ENCODE measurements around the gene DOCK2.

The DOCK2 gene

GRCh38 chr5:169860585-169860984, 223.5 kb downstream of the DOCK2 start:
- no peaks in the 10 kb centered on the region for H3K4me1 ChIP-seq (ENCODE audit: insufficient read depth, low read length)
- H4K20me1 ChIP-seq (ENCODE audit: insufficient read depth, low read length), result peaks cover 3% of the 10 kb centered on the region; the same call in 1 of the 2 replicates
- TF ChIP-seq, protein P1, sequence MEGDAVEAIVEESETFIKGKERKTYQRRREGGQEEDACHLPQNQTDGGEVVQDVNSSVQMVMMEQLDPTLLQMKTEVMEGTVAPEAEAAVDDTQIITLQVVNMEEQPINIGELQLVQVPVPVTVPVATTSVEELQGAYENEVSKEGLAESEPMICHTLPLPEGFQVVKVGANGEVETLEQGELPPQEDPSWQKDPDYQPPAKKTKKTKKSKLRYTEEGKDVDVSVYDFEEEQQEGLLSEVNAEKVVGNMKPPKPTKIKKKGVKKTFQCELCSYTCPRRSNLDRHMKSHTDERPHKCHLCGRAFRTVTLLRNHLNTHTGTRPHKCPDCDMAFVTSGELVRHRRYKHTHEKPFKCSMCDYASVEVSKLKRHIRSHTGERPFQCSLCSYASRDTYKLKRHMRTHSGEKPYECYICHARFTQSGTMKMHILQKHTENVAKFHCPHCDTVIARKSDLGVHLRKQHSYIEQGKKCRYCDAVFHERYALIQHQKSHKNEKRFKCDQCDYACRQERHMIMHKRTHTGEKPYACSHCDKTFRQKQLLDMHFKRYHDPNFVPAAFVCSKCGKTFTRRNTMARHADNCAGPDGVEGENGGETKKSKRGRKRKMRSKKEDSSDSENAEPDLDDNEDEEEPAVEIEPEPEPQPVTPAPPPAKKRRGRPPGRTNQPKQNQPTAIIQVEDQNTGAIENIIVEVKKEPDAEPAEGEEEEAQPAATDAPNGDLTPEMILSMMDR (IDR thresholded peaks at IDR 0.05; ENCODE audit: borderline replicate concordance, extremely low read depth, low read length, poor library complexity, severe bottlenecking), result no peak
- TF ChIP-seq EZH2 (IDR thresholded peaks at IDR 0.05; ENCODE audit: borderline replicate concordance, low read depth, low read length, severe bottlenecking), result no peak
- no peak overlapping the region for H3K9ac ChIP-seq (ENCODE audit: low read depth, low read length)
- H3K4me2 ChIP-seq (ENCODE audit: insufficient read depth, low read length), result no peak overlapping the region
- no peaks in the 10 kb centered on the region for H3K27me3 ChIP-seq (ENCODE audit: insufficient read depth, low read length, poor library complexity)
- DNase-seq (no peak), ATAC-seq (ENCODE audit: insufficient read depth, low read depth) (no peak)
- H3K4me3 ChIP-seq (ENCODE audit: low read depth in 1 of 2, low read length in 2 of 2), result no peak overlapping the region
- peaks cover 33% of the 10 kb centered on the region; the same call in 1 of the 2 replicates for H3K36me3 ChIP-seq (ENCODE audit: insufficient read depth, low read length)
- H3K9me3 ChIP-seq (ENCODE audit: insufficient read depth, low read length, severe bottlenecking), result no peaks in the 10 kb centered on the region
- no peak overlapping the region for H2AFZ ChIP-seq (ENCODE audit: low read depth, low read length)
- H3K79me2 ChIP-seq (ENCODE audit: insufficient read depth, low read length), result peaks cover 2% of the 10 kb centered on the region; the same call in 1 of the 2 replicates
- no peak overlapping the region for H3K27ac ChIP-seq (ENCODE audit: low read length)

DNA sequence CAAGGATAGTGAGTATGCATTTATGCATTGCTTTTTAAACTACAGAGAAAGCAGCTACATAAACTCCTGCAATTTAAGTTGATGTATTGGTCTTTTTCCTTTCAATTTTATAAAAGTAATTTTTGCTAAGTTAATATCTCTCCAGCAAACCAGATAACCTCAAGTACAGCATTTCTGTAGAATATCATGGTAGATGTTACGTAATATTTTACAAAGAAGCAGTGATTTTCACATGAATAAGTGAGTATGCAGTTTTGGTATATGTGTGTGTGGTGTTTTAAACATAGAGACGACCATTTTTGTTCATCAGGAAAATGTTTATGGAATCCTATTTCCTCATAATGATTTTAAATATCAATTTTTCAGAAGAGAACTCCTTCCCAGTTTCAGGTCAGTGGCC, 224.4 kb downstream of the DOCK2 start:
- H3K27ac ChIP-seq (ENCODE audit: low read length), result no peak overlapping the region
- H2AFZ ChIP-seq (ENCODE audit: low read depth, low read length), result no peak overlapping the region
- no peak overlapping the region for H3K9ac ChIP-seq (ENCODE audit: low read depth, low read length)
- peaks cover 3% of the 10 kb centered on the region; the same call in 1 of the 2 replicates for H4K20me1 ChIP-seq (ENCODE audit: insufficient read depth, low read length)
- no peaks in the 10 kb centered on the region for H3K27me3 ChIP-seq (ENCODE audit: insufficient read depth, low read length, poor library complexity)
- no peak overlapping the region for H3K4me2 ChIP-seq (ENCODE audit: insufficient read depth, low read length)
- no peak overlapping the region for H3K4me3 ChIP-seq (ENCODE audit: low read depth in 1 of 2, low read length in 2 of 2)
- DNase-seq (no peak), ATAC-seq (ENCODE audit: insufficient read depth, low read depth) (no peak)
- H3K79me2 ChIP-seq (ENCODE audit: insufficient read depth, low read length), result peaks cover 2% of the 10 kb centered on the region; the same call in 1 of the 2 replicates
- H3K36me3 ChIP-seq (ENCODE audit: insufficient read depth, low read length), result peaks cover 30% of the 10 kb centered on the region; the same call in 1 of the 2 replicates
- TF ChIP-seq, protein P1 (IDR thresholded peaks at IDR 0.05; ENCODE audit: borderline replicate concordance, extremely low read depth, low read length, poor library complexity, severe bottlenecking), result no peak
- TF ChIP-seq EZH2 (IDR thresholded peaks at IDR 0.05; ENCODE audit: borderline replicate concordance, low read depth, low read length, severe bottlenecking), result no peak
- H3K4me1 ChIP-seq (ENCODE audit: insufficient read depth, low read length), result no peaks in the 10 kb centered on the region
- H3K9me3 ChIP-seq (ENCODE audit: insufficient read depth, low read length, severe bottlenecking), result no peaks in the 10 kb centered on the region

DNA sequence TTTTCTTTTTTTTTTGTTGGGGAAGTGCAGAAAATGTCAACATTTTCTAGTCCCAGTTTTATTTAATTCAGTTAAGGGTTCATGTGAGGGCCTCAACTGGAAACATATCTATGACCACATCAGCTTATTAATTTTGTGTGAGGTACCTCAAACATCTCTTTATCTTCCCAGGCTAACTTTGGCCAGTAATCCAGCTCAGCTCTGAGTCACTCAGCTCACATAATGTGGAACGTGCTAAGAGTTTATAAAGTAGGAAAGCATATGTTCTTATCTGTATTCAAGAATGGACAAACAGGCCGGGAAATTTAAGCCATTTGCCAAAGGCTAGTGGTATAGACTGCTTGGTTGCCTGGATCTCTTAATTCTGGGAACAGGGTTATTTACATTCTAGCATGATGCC, 224.9 kb downstream of the DOCK2 start:
- H3K4me3 ChIP-seq (ENCODE audit: low read depth in 1 of 2, low read length in 2 of 2), result no peak overlapping the region
- H3K27ac ChIP-seq (ENCODE audit: low read length), result no peak overlapping the region
- H3K9ac ChIP-seq (ENCODE audit: low read depth, low read length), result no peak overlapping the region
- peaks cover 2% of the 10 kb centered on the region; the same call in 1 of the 2 replicates for H3K79me2 ChIP-seq (ENCODE audit: insufficient read depth, low read length)
- DNase-seq (no peak), ATAC-seq (ENCODE audit: insufficient read depth, low read depth) (no peak)
- no peaks in the 10 kb centered on the region for H3K27me3 ChIP-seq (ENCODE audit: insufficient read depth, low read length, poor library complexity)
- TF ChIP-seq EZH2 (IDR thresholded peaks at IDR 0.05; ENCODE audit: borderline replicate concordance, low read depth, low read length, severe bottlenecking), result no peak
- TF ChIP-seq, protein P1 (IDR thresholded peaks at IDR 0.05; ENCODE audit: borderline replicate concordance, extremely low read depth, low read length, poor library complexity, severe bottlenecking), result no peak
- peaks cover 35% of the 10 kb centered on the region; the same call in 1 of the 2 replicates for H3K36me3 ChIP-seq (ENCODE audit: insufficient read depth, low read length)
- H3K4me2 ChIP-seq (ENCODE audit: insufficient read depth, low read length), result no peak overlapping the region
- H2AFZ ChIP-seq (ENCODE audit: low read depth, low read length), result no peak overlapping the region
- H4K20me1 ChIP-seq (ENCODE audit: insufficient read depth, low read length), result peaks cover 3% of the 10 kb centered on the region; the same call in 1 of the 2 replicates
- H3K4me1 ChIP-seq (ENCODE audit: insufficient read depth, low read length), result no peaks in the 10 kb centered on the region
- H3K9me3 ChIP-seq (ENCODE audit: insufficient read depth, low read length, severe bottlenecking), result no peaks in the 10 kb centered on the region
